Esophagus muscularis mucosa (tissue), 4 donors: ENCODE data around the gene TPRN. TPM values are rescaled to one million over a fixed set of nuclear protein-coding genes. Genes with fewer than 3 reads are reported as not detected.
A peak's percentile ranks its signal among the peaks of the same experiment; 100 is the strongest.

Experiments used
- DNase-seq: peaks from one replicate; pipeline ENCODE4 v3.0.0-alpha.2; 2017; ENCODE audit errors: extremely low spot score
- H3K27ac ChIP-seq, 4 donors: fragments of 200-600 bp; sonication (generic); replicated peaks in 1 of 4; 1 replicate in 3 of 4; 2 replicates in 1 of 4; pipeline ENCODE4 v1.5.1; 2016 to 2019; ENCODE audit warnings: mild to moderate bottlenecking in 1 of 4
- H3K27me3 ChIP-seq, 4 donors: fragments of 200-600 bp; sonication (generic); one replicate each; pipeline versions ENCODE4 v1.5.1 to v1.6.0; 2016 to 2019
- H3K36me3 ChIP-seq, 4 donors: fragments of 200-600 bp; sonication (generic); one replicate each; pipeline ENCODE4 v1.5.1; 2016 to 2019
- H3K4me1 ChIP-seq, 4 donors: fragments of 200-600 bp; sonication (generic); one replicate each; pipeline ENCODE4 v1.5.1; 2016 to 2019
- H3K4me3 ChIP-seq, 4 donors: fragments of 200-600 bp; sonication (generic); 1 replicate in 2 of 4; 2 replicates in 2 of 4; pipeline ENCODE4 v1.5.1; 2016 to 2019; ENCODE audit warnings: mild to moderate bottlenecking in 4 of 4, moderate library complexity in 1 of 4
- H3K9me3 ChIP-seq, 4 donors: fragments of 200-600 bp; sonication (generic); 1 replicate in 3 of 4; 2 replicates in 1 of 4; pipeline ENCODE4 v1.5.1; 2016 to 2019
- CTCF ChIP-seq, 3 experiments: fragments of 200-600 bp in 2 of 3; fragments of 450-650 bp in 1 of 3; sonication (generic) in 2 of 3; IDR thresholded peaks; one replicate each; pipeline ENCODE4 v1.5.1; 2017 to 2019; ENCODE audit warnings: antibody characterized with exemption in 3 of 3, mild to moderate bottlenecking in 2 of 3, moderate library complexity in 1 of 3
- EP300 ChIP-seq: sonication (generic); formaldehyde crosslinking; IDR thresholded peaks from one replicate; pipeline ENCODE4 v1.6.1; 2017; ENCODE audit warnings: antibody characterized with exemption
- POLR2A ChIP-seq: fragments of 450-650 bp; IDR thresholded peaks from one replicate; pipeline ENCODE4 v1.6.1; 2017; ENCODE audit warnings: antibody characterized with exemption, moderate library complexity, mild to moderate bottlenecking, low read depth
- POLR2AphosphoS5 ChIP-seq, 2 donors: sonication (generic); formaldehyde crosslinking; IDR thresholded peaks; one replicate each; pipeline ENCODE4 v1.6.1; 2017; ENCODE audit warnings: antibody characterized with exemption in 2 of 2
- WGBS: methylation state at CpG from one replicate; pipeline ENCODE4 v1.1.5; 2018; 5-methylcytosine and 5-hydroxymethylcytosine counted together
- intact Hi-C: fragments of 100-400 bp; cut with DNase I; formaldehyde crosslinking; loops from one replicate; pipeline ENCODE4 v1.15.1; 2023
- total RNA-seq, 4 donors: library from RNA; depleted of rRNA; stranded (reverse); fragments of >200 nt; gene quantifications; one replicate each; pipeline versions ENCODE4 v1.1.0 to v1.2.1, GENCODE V29; 2016

Gene TPRN
- total RNA-seq, 4 donors from 2014 or later, result 4.1 to 12.6 (median 7.7) TPM

- Histone ChIP-seq H3K4me1 (peaks cover 27 to 46% (median 33%) of the 10 kb centered on the region in 4 donors), H3K27me3 (peaks cover 6 to 86% (median 50%) of the 10 kb centered on the region in 4 donors), H3K36me3 (no peaks in the 10 kb centered on the region), H3K9me3 (no peaks in the 10 kb centered on the region), H3K27ac (no peak overlapping the region), H3K4me3 (no peak overlapping the region)
- DNase-seq, result no peak
- 34% methylated on average over 10 of the region's 14 CpGs for WGBS
- intact Hi-C loops, result no loop called here
- no peak for TF ChIP-seq POLR2AphosphoS5 (IDR thresholded peaks at IDR 0.05)
Measured at GRCh38 chr9:137170486-137171148, 29.9 kb downstream of the TPRN start.

- intact Hi-C loops, result no loop called here
- Histone ChIP-seq H3K4me3 (peak within 1 kb of the TSS; percentile 42 to 54 (median 45)), H3K4me1 (peaks cover 27 to 40% (median 31%) of the 10 kb centered on the region in 4 donors), H3K27me3 (peaks cover 6 to 93% (median 57%) of the 10 kb centered on the region in 4 donors), H3K9me3 (no peaks in the 10 kb centered on the region), H3K36me3 (no peaks in the 10 kb centered on the region), H3K27ac (no peak within 1 kb of the TSS)
- TF ChIP-seq POLR2A (no peak), EP300 (no peak), POLR2AphosphoS5 (IDR thresholded peaks at IDR 0.05) (no peak), CTCF (IDR thresholded peaks at IDR 0.05) (no peak)
- no peak for DNase-seq
- 40% methylated on average over 1 of the region's 41 CpGs for WGBS
Measured at GRCh38 chr9:137169896-137170358, 30.6 kb downstream of the TPRN start, which contains the start of gene LRRC26. Gene LRRC26 (minus strand): TSS chr9:137170051. CDS start chr9:137169943, 108 bp downstream.

- TF ChIP-seq POLR2AphosphoS5 (IDR thresholded peaks at IDR 0.05) (no peak), EP300 (no peak), POLR2A (no peak), CTCF (IDR thresholded peaks at IDR 0.05) (no peak)
- no peaks in the 10 kb centered on the region for H3K36me3 ChIP-seq
- peak overlapping the region; percentile 42 to 54 (median 45) for H3K4me3 ChIP-seq
- no peak for DNase-seq
- H3K27me3 ChIP-seq, result peaks cover 6 to 100% (median 64%) of the 10 kb centered on the region in 4 donors
- H3K27ac ChIP-seq, result no peak overlapping the region
- H3K9me3 ChIP-seq, result no peaks in the 10 kb centered on the region
- no CpG with 5 or more reads among the region's 124 CpGs for WGBS
- intact Hi-C loops, result no loop called here
- H3K4me1 ChIP-seq, result peaks cover 27 to 38% (median 30%) of the 10 kb centered on the region in 4 donors
Measured at GRCh38 chr9:137168904-137169856, 31.4 kb downstream of the TPRN start.

- Histone ChIP-seq H3K4me1 (peaks cover 27 to 39% (median 31%) of the 10 kb centered on the region in 4 donors), H3K36me3 (no peaks in the 10 kb centered on the region), H3K27ac (no peak overlapping the region), H3K9me3 (no peaks in the 10 kb centered on the region), H3K4me3 (peak overlapping the region; percentile 42 to 54 (median 45)), H3K27me3 (peaks cover 6 to 100% (median 70%) of the 10 kb centered on the region in 4 donors)
- DNase-seq, result no peak
- intact Hi-C loops, result no loop called here
- 0% methylated on average over 8 of the region's 36 CpGs for WGBS
- no peak for TF ChIP-seq POLR2AphosphoS5 (IDR thresholded peaks at IDR 0.05)
Measured at GRCh38 chr9:137168573-137168903, 32.0 kb downstream of the TPRN start.

- H3K4me3 ChIP-seq, result peak overlapping the region; percentile 42 to 54 (median 45)
- peaks cover 33 to 45% (median 37%) of the 10 kb centered on the region in 4 donors for H3K4me1 ChIP-seq
- H3K27me3 ChIP-seq, result peaks cover 6 to 100% (median 76%) of the 10 kb centered on the region in 4 donors
- H3K27ac ChIP-seq, result no peak overlapping the region
- no peak for DNase-seq
- H3K36me3 ChIP-seq, result no peaks in the 10 kb centered on the region
- WGBS, result 2% methylated on average over 11 of the region's 57 CpGs
- intact Hi-C loops, result no loop called here
- TF ChIP-seq EP300, result no peak
- no peaks in the 10 kb centered on the region for H3K9me3 ChIP-seq
Measured at GRCh38 chr9:137167747-137168572, 32.6 kb downstream of the TPRN start.
